Esophagus squamous epithelium (tissue), 5 donors: ENCODE data around the gene MRPL45. TPM values are rescaled to one million over a fixed set of nuclear protein-coding genes. Genes with fewer than 3 reads are reported as not detected.
"Not testable (repeated sequence)": the region's sequence is repeated elsewhere in the genome, so short reads cannot be mapped to it uniquely, and the experiment has no call there.

Source experiments
- DNase-seq: peaks from one replicate; lab custom pipeline; 2025; lab: John Stamatoyannopoulos, UW
- H3K27ac ChIP-seq, 4 donors: fragments of 200-600 bp; sonication (generic); one replicate each; pipeline ENCODE4 v1.5.1; 2016 to 2019; ENCODE audit warnings: mild to moderate bottlenecking in 1 of 4
- H3K27me3 ChIP-seq, 4 donors: fragments of 200-600 bp; sonication (generic); 1 replicate in 3 of 4; 2 replicates in 1 of 4; pipeline versions ENCODE4 v1.5.1 to v1.6.0; 2017 to 2021; ENCODE audit warnings: antibody characterized with exemption in 1 of 4
- H3K36me3 ChIP-seq, 3 donors: fragments of 200-600 bp; sonication (generic); one replicate each; pipeline ENCODE4 v1.5.1; 2016 to 2019
- H3K4me1 ChIP-seq, 3 donors: fragments of 200-600 bp; sonication (generic); one replicate each; pipeline ENCODE4 v1.5.1; 2017 to 2019
- H3K4me3 ChIP-seq, 4 donors: fragments of 200-600 bp; sonication (generic); 1 replicate in 3 of 4; 2 replicates in 1 of 4; pipeline ENCODE4 v1.5.1; 2016 to 2019; ENCODE audit warnings: mild to moderate bottlenecking in 2 of 4, moderate library complexity in 1 of 4
- H3K9me3 ChIP-seq, 3 donors: fragments of 200-600 bp; sonication (generic); one replicate each; pipeline ENCODE4 v1.5.1; 2016 to 2019
- WGBS, 2 donors: methylation state at CpG; one replicate each; pipeline ENCODE4 v1.1.5; 2018; 5-methylcytosine and 5-hydroxymethylcytosine counted together
- intact Hi-C: fragments of 100-400 bp; cut with DNase I; formaldehyde crosslinking; loops from one replicate; pipeline ENCODE4 v1.15.0; 2022
- total RNA-seq, 4 donors: library from RNA; depleted of rRNA; stranded (reverse); fragments of >200 nt; gene quantifications; one replicate each; pipeline ENCODE4 v1.1.0, GENCODE V29; 2016
- TF ChIP-seq, protein P1 (sequence below), 6 experiments: fragments of 450-650 bp in 4 of 6; fragments of 200-600 bp in 2 of 6; sonication (generic) in 2 of 6; IDR thresholded peaks; one replicate each; pipeline ENCODE4 v1.5.1; 2016 to 2019; ENCODE audit warnings: antibody characterized with exemption in 6 of 6, mild to moderate bottlenecking in 4 of 6, moderate library complexity in 4 of 6
- donor health status: DM: yes; HTN: yes; CAD: no.

Gene MRPL45
- total RNA-seq: 10 to 100 TPM; 21.3 to 33.0 (median 29.9) TPM

DNA sequence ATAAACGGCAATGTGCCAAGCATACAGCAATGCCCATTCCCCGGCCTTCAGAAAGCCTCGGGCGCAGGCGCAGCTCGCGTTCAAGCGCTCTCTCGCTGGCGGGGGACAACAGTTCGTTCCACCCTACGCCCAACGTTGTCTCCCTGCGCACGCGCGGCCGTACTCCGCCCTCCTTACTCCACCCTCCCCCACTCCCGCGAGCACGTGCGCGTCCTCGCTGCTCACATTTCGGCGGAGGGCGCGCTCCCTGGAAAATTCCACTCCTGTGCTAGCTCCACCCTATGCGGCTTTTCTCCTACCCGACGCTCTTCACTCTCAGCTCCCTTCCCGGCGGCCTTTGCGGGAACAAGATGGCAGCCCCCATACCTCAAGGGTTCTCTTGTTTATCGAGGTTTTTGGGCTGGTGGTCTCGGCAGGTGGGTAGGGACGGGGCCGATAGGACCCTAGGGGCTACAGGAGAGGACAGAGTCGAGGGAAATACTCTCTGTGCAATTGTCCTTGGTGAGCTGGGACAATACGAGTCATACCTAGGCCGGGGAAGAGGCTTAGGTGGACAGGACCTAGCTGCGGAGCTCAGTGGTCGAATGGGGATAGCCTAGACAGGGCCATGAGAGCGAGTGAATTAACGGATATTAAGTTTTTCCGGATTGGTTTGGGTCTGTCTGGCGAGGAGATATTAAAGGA lies at the start of gene MRPL45:
TSS of gene MRPL45 (plus strand) at position 335 of the 684 bp plus-strand sequence. CDS start at position 351, 16 bp downstream.
- 1 to 2% methylated on average over 20 to 45 of the region's 48 CpGs for WGBS, 2 donors
- H3K9me3 ChIP-seq, H3K27me3 ChIP-seq, intact Hi-C loops, H3K4me1 ChIP-seq: not testable (repeated sequence)
- peak within 1 kb of the TSS; percentile 59 to 82 (median 75) for H3K27ac ChIP-seq
- TF ChIP-seq, protein P1, sequence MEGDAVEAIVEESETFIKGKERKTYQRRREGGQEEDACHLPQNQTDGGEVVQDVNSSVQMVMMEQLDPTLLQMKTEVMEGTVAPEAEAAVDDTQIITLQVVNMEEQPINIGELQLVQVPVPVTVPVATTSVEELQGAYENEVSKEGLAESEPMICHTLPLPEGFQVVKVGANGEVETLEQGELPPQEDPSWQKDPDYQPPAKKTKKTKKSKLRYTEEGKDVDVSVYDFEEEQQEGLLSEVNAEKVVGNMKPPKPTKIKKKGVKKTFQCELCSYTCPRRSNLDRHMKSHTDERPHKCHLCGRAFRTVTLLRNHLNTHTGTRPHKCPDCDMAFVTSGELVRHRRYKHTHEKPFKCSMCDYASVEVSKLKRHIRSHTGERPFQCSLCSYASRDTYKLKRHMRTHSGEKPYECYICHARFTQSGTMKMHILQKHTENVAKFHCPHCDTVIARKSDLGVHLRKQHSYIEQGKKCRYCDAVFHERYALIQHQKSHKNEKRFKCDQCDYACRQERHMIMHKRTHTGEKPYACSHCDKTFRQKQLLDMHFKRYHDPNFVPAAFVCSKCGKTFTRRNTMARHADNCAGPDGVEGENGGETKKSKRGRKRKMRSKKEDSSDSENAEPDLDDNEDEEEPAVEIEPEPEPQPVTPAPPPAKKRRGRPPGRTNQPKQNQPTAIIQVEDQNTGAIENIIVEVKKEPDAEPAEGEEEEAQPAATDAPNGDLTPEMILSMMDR (IDR thresholded peaks at IDR 0.05): peak in 1 of 6 experiments; percentile 7
- H3K4me3 ChIP-seq: peak within 1 kb of the TSS; percentile 34 to 67 (median 52)
- peak; percentile 68 for DNase-seq
- peaks cover 0 to 28% (median 0%) of the 10 kb centered on the region in 3 donors for H3K36me3 ChIP-seq

DNA sequence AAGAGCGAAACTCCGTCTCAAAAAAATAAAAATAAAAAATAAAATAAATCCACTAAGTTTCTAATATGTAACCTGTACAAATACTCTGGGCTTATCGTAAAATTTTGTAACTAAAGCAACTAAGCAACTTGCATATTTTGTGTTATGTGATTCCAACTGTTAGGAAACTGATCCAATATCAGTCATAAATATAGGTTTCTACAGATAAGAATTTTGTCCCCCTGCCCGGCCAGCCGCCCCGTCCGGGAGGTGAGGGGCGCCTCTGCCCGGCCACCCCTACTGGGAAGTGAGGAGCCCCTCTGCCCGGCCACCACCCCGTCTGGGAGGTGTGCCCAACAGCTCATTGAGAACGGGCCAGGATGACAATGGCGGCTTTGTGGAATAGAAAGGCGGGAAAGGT lies 43.8 kb upstream of the MRPL45 start:
- DNase-seq, H3K27me3 ChIP-seq, H3K4me3 ChIP-seq, H3K9me3 ChIP-seq, H3K27ac ChIP-seq, H3K36me3 ChIP-seq, intact Hi-C loops: not testable (repeated sequence)
- 88 to 92% methylated on average over 5 of the region's 14 CpGs for WGBS, 2 donors
- peaks cover 0 to 27% (median 4%) of the 10 kb centered on the region in 3 donors for H3K4me1 ChIP-seq

DNA sequence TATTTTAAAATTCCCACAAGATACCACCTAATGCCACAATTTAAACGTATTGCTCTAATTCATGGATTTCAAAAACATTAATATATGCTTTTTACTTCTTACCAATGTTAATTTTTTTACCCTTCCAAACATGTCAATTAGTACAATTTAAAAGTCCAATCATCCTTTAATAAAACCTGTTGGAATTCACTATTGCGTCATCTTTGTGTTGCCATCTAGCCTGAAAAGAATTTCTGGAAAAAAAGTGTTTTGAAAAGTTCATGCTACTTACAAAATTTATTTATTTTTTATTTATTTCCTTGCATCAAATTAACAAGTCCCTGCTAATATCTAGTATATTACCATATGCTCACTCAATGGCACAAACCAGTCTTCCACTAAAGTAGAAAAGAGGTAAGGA lies 42.6 kb upstream of the MRPL45 start:
- H3K27me3 ChIP-seq, H3K9me3 ChIP-seq, H3K36me3 ChIP-seq, DNase-seq, intact Hi-C loops: not testable (repeated sequence)
- Histone ChIP-seq H3K4me1 (peaks cover 0 to 27% (median 4%) of the 10 kb centered on the region in 3 donors), H3K27ac (peak overlapping the region in 2 of 4 donors; percentile 63 to 89), H3K4me3 (peak overlapping the region in 3 of 4 donors; percentile 15 to 35 (median 23))
- 30 to 40% methylated on average over 2 of the region's 2 CpGs for WGBS, 2 donors

DNA sequence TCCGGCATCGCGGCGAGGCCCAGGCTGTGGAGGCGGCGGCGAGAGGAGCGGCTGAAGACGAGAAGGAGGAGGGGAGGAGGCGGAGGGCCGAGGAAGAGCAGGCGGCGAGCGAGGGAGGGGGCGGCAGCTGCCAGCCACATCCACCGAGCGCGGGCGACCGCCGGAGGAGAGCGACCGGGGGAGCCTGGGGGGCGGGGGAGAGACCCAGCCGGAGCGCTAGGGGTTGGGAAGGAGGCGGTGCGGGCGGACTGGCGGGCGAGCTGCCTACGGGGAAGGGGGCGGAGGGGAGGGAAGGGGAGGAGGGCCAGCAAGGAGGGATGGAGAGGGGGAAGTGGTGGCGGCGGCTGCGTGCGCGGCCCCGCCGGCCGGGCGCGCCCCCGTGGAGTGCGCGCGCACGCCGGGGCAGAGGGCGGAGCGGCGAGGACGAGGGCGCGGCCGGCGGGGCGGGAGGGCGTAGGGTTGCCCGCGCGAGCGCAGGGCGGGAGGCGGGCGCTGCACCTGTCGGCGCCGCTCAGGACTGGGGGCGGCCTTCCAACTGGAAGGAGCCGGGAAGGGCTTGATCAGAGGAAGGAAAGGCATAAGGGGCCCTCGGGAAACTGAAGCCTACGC lies 39.9 kb upstream of the MRPL45 start:
- H3K4me3 ChIP-seq: peak overlapping the region; percentile 58 to 74 (median 66)
- WGBS, 2 donors: 0% methylated on average over 1 to 11 of the region's 73 CpGs

DNA sequence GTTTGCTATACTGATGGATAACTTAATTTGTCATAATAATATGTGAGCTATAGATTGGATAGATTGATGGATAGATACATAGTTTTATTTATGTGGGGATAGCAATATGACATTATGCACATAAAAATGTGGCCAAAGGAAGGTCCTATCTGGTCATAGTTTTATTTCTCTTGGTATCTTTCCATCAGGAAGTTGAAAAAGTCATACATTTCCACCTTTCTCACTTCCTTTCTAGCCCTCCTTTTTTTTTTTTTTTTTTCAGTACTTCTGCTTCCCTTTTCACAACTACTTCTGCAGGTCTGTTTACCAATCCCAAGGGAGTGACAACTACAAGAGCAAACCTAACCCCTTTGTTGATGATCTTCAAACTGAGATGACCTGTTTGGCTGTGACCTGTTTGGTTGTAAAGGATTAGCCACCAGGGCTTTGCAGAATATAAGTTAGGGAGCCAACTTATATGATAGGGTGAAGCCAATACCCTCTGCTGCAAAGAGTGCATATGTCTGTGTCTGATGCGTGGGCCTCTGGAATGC lies 30.9 kb upstream of the MRPL45 start:
- intact Hi-C loops, H3K9me3 ChIP-seq, H3K27me3 ChIP-seq, H3K4me1 ChIP-seq, H3K36me3 ChIP-seq, H3K27ac ChIP-seq, DNase-seq, H3K4me3 ChIP-seq: not testable (repeated sequence)
- WGBS, 2 donors: 83% methylated on average over 1 of the region's 1 CpG

More for the DNA sequence above, 39.9 kb upstream of the MRPL45 start:
- DNase-seq, H3K36me3 ChIP-seq, H3K9me3 ChIP-seq, H3K27me3 ChIP-seq, intact Hi-C loops: not testable (repeated sequence)
- H3K27ac ChIP-seq: peak overlapping the region; percentile 79 to 93 (median 91)
- peaks cover 0 to 22% (median 4%) of the 10 kb centered on the region in 3 donors for H3K4me1 ChIP-seq

DNA sequence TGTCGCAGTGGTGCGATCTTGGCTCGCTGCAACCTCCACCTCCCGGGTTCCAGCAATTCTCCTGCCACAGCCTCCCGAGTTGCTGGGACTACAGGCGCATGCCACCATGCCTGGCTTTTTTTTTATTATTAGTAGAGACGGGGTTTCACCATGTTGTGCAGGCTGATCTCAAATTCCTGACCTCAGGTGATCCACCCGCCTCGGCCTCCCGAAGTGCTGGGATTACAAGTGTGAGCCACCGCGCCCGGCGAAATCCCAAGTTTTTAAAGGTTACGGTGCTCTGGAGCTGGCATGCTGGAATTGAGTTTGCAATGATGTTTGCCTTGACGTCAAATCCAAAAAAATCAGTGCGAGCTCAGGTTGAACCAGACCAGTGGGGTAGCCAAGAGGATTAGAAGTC lies 30.4 kb upstream of the MRPL45 start:
- WGBS, 2 donors: 80 to 96% methylated on average over 4 to 16 of the region's 17 CpGs
- H3K4me1 ChIP-seq, intact Hi-C loops: not testable (repeated sequence)

DNA sequence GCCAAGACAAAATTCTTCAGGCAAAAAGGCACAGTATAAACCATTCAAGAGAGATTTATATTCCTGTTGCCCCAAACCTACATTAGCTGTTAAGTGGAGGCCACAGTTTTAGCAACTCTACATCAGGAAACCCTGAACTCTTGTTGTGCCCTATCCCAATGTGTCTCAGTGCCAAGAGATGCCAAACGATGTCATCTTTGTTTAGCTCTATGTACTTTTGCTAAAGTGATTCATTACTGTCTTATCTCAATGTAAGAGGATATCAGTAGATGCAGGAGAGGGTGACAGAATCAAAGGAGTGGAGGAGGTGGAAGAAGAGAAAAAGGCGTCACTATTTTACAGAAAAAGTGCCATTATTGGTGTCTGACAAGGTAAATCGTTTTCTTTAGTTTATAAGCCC lies 28.8 kb upstream of the MRPL45 start:
- H3K27me3 ChIP-seq, intact Hi-C loops, H3K9me3 ChIP-seq, H3K27ac ChIP-seq, DNase-seq, H3K4me3 ChIP-seq, H3K4me1 ChIP-seq, H3K36me3 ChIP-seq: not testable (repeated sequence)
- WGBS, 2 donors: 62 to 63% methylated on average over 2 to 3 of the region's 3 CpGs

More for the DNA sequence above, 30.4 kb upstream of the MRPL45 start:
- not testable (repeated sequence) for H3K36me3 ChIP-seq, H3K9me3 ChIP-seq, H3K27me3 ChIP-seq, DNase-seq, H3K27ac ChIP-seq, H3K4me3 ChIP-seq

DNA sequence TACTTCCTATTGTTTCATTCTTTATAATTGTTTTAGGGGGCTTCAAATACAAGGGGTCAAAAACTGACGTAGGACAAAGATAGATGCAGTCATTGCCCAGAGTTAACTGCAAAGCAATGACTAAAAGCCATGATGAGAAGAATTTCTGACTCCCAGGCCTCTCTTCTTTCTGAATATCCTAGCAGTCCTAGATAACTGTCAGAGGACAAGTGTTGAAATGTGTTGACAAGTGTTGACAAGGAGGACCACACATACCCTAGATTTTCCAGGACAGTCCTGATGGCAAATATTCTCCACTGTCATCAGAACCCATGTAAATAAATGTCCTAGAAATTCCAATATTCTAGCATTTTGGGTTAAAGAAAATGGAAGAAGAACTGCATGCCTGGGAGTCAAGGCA lies 27.9 kb upstream of the MRPL45 start:
- WGBS, 2 donors: 69 to 92% methylated on average over 1 of the region's 1 CpG
- DNase-seq, intact Hi-C loops: not testable (repeated sequence)

DNA sequence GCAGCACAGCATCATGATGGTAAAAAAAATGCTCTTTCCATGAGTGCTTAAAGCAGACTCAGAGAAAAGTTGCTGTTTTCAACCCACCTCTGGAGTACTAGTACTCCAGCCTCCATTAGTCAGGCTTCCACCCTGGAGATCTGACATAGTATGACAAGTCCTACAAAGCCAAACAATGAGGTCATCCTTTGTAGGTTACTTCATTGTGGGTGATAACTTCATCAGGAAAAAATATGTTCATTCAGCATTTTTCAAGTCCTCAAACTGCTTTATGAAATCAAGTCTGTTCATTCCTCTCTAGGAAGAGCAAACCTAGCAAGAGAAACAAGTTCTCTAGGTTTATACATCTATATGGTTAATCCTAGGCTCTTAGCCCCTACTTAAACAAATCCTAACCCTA lies 27.4 kb upstream of the MRPL45 start:
- DNase-seq, intact Hi-C loops: not testable (repeated sequence)

More for the DNA sequence above, 27.9 kb upstream of the MRPL45 start:
- not testable (repeated sequence) for H3K36me3 ChIP-seq, H3K9me3 ChIP-seq, H3K4me1 ChIP-seq, H3K27me3 ChIP-seq, H3K4me3 ChIP-seq
- H3K27ac ChIP-seq: peak overlapping the region in 1 of 4 donors; percentile 42

DNA sequence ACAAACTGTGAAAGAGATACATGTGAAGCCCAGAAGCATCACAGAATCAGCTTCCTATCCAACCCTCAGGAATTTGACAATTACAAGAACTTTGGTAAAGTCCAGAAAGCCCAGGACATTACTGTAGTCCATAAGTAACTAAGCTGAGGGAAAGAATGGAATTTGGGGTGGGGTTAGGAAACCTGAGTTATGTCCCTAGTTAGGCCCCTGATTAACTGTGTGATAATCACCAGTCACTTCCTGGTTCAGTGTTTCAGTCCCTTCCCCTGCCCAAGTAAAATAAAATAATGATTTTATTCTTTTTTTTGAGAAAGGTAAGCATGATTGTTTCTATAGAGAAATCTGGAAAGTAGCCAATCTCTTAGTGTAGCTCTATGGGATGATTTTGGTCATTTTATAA lies 11.0 kb upstream of the MRPL45 start:
- DNase-seq, H3K36me3 ChIP-seq, H3K9me3 ChIP-seq, H3K27me3 ChIP-seq, H3K4me3 ChIP-seq, intact Hi-C loops: not testable (repeated sequence)
- peak overlapping the region in 1 of 4 donors; percentile 66 for H3K27ac ChIP-seq
- peaks cover 5 to 18% (median 6%) of the 10 kb centered on the region in 3 donors for H3K4me1 ChIP-seq

More for the DNA sequence above, 27.4 kb upstream of the MRPL45 start:
- not testable (repeated sequence) for H3K4me1 ChIP-seq, H3K4me3 ChIP-seq, H3K27me3 ChIP-seq, H3K9me3 ChIP-seq, H3K36me3 ChIP-seq
- H3K27ac ChIP-seq: peak overlapping the region in 1 of 4 donors; percentile 42

DNA sequence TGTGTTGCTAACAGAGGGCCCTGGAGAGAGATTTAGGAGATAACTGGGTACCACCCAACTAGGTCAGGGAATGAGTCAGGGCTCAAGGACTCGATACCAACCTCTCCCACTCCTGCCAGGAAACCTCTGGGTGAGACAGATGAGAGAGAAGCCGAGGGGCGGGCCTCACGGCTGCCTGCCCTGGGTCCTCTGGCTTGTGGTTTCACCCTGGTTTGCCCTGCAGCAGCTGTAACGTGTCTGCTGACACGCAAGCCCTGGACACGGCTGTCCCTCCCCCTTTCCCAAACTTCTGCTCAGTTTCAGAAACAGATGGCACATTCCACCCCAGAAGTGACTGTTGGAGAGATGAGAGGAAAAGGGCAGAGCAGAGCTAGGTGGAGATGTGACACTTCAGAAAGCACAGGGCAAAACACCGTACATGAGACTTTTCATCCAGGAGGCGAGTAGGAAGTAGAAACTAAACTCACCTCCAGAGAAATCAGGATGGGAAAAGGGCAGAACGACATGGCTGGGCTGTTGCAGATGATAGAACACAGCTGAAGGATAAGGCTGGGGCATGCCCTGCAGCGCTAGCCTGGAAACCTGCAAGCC lies 10.4 kb upstream of the MRPL45 start:
- H3K27me3 ChIP-seq, intact Hi-C loops, H3K9me3 ChIP-seq, H3K36me3 ChIP-seq, DNase-seq: not testable (repeated sequence)
- H3K4me3 ChIP-seq: peak overlapping the region in 1 of 4 donors; percentile 30
- 17 to 40% methylated on average over 3 to 4 of the region's 11 CpGs for WGBS, 2 donors
- H3K4me1 ChIP-seq: peaks cover 5 to 18% (median 6%) of the 10 kb centered on the region in 3 donors
- H3K27ac ChIP-seq: peak overlapping the region; percentile 66 to 79 (median 78)
